ENCODE data around the gene ERBB4.

DNA sequence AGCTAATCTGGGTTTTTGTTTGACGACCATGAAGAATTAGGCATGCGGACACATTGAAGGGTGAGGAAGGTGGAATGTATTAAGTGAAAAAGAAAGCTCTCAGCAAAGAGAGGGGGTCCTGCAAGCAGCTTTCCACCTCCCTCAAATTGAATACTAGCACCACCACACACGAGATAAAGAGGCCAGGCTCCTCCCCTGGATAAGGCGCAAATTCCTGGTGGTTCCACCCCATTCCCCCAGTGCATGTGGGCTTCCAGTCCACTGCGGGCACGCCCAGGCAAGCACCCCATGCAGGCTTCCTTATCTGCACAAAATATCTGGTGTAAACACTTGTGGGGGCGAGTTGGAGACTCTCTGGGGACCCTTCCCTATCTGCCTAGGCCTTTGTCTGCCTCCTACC lies 1124.9 kb downstream of the ERBB4 start:
- TF ChIP-seq, protein P1, sequence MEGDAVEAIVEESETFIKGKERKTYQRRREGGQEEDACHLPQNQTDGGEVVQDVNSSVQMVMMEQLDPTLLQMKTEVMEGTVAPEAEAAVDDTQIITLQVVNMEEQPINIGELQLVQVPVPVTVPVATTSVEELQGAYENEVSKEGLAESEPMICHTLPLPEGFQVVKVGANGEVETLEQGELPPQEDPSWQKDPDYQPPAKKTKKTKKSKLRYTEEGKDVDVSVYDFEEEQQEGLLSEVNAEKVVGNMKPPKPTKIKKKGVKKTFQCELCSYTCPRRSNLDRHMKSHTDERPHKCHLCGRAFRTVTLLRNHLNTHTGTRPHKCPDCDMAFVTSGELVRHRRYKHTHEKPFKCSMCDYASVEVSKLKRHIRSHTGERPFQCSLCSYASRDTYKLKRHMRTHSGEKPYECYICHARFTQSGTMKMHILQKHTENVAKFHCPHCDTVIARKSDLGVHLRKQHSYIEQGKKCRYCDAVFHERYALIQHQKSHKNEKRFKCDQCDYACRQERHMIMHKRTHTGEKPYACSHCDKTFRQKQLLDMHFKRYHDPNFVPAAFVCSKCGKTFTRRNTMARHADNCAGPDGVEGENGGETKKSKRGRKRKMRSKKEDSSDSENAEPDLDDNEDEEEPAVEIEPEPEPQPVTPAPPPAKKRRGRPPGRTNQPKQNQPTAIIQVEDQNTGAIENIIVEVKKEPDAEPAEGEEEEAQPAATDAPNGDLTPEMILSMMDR (IDR thresholded peaks at IDR 0.05 in 4 of 5, conservative IDR thresholded peaks at IDR 0.05 in 1 of 5), result no peak
- TF ChIP-seq POLR2A (IDR thresholded peaks at IDR 0.05), result no peak

Data from gastrocnemius medialis (tissue), 4 donors.